Measurements from ENCODE around the gene CCDC120.

The CCDC120 gene

DNA sequence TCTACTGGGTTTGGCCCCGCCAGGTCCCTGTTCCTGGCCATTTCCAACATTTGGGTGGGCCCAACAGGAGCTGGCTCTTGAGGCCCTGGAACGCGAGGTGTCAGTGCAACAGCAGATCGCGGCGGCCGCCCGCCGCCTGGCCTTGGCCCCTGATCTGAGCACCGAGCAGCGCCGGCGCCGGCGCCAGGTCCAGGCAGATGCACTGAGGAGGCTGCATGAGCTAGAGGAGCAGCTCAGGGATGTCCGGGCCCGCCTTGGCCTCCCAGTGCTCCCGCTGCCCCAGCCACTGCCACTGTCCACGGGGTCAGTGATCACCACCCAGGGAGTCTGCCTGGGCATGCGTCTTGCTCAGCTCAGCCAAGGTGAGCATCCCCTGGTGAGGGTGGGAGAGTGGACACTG, 5.5 kb downstream of the CCDC120 start:
- DNase-seq, result no peak

DNA sequence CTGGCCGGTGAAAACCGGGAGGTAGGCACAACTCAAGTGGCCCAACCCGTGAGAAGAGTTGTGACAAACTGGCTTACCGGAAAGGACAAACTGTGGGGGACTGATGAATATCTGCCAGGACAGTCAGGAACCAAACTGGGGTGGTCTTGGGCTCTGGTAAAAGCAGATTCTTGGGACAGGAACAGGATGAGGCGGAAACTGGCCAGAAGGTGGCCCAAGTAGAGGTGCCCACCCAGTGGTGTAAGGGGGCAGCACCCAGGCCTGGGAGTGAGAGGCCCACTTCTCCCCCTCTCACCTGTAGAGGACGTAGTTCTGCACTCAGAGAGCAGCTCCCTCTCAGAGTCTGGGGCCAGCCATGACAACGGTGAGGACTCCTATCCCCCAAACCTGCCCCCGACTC, 5.9 kb downstream of the CCDC120 start:
- no peak for DNase-seq

DNA sequence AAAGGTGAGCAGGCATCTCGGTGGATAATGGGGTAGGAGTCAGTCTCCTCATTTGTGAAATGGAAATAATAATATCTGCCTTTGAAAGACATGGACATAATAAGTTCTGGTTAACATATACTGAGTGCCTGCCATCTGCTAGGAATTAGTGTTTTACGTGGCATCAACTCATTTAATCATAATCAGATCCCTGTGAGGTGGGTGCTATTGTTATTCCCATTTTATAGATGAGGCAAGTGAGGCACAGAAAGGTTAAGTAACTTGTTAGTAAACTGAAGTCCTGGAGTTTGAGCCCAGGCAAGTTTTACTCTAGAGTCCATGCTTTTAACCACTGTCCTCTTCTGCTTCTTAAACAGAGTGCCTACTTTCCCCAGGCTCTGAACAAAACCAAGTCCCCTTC, 7.5 kb downstream of the CCDC120 start:
- DNase-seq, result no peak

DNA sequence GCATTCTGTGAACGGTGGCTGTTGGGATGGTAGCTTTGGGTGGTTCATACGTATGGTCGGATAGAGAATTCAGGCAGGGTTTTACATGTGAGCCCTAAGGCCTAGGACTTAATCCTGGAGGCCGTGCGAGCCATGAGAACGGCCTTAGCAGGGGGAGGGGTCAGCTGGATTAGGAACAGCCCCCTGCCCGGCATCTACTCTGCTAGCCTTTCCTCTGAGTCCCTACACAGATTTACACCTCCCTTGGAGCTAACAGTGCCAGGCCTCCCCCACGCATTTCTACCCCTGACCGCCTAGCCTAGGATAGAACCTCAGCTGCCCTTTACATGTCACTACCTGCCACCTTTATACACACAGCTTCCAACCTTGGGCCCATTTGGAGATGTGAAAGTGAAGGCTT, 7.9 kb downstream of the CCDC120 start:
- no peak for DNase-seq

DNA sequence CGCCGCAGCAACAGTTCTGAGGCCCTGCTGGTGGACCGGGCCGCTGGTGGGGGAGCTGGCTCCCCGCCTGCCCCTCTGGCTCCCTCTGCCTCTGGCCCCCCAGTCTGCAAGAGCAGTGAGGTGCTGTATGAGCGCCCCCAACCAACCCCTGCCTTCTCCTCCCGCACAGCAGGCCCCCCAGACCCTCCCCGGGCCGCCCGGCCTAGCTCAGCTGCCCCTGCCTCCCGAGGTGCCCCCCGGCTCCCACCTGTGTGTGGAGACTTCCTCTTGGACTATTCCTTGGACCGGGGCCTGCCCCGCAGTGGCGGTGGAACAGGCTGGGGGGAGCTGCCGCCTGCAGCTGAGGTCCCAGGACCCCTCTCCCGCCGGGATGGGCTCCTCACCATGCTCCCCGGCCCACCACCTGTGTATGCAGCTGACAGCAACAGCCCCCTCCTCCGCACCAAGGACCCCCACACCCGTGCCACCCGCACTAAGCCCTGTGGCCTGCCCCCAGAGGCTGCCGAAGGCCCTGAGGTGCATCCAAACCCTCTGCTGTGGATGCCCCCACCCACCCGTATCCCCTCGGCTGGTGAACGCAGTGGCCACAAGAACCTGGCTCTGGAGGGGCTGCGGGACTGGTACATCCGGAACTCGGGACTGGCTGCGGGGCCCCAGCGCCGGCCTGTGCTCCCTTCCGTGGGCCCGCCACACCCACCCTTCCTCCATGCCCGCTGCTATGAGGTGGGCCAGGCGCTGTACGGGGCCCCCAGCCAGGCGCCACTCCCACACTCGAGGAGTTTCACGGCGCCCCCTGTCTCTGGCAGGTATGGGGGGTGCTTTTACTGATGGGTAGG, 8.7 kb downstream of the CCDC120 start:
- no peak for DNase-seq

DNA sequence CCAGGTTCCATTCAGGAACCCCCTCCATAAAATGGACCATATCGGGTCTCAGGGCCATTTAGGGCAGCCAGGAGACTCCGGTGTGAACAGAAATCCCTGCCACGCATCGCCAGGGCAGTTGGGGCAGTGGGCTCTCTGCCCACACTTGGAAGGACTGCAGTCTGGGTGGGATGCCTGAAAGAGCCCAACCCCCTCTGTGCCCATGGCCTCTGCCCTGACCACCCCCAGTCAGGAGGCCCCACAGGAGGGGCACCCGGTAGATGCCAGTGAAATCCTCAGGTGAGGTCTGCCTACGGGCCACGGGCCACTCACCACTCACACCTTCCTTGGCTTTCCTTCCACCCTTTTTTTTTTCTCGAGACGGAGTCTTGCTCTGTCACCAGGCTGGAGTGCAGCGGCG, 10.2 kb downstream of the CCDC120 start:
- no peak for DNase-seq

DNA sequence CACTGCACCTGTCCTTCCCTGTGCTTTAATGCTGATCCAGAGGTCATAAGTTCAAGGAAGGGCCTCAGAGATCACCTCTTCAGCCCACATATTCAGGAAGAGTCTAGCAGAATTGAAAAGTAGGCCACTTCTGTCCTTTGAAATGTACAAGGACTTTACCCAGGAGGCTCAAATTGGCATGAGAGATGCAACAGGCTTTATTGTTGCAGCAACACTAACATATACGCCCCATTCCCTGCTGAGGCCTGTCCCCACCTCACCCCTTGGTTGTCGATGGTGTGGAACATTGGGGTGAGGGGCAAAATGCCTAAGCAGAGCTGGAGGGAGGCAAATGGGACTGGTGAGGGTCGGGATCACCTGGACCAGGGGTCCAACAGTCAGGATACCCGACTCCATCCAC, 12.2 kb downstream of the CCDC120 start:
- DNase-seq, result no peak

DNA sequence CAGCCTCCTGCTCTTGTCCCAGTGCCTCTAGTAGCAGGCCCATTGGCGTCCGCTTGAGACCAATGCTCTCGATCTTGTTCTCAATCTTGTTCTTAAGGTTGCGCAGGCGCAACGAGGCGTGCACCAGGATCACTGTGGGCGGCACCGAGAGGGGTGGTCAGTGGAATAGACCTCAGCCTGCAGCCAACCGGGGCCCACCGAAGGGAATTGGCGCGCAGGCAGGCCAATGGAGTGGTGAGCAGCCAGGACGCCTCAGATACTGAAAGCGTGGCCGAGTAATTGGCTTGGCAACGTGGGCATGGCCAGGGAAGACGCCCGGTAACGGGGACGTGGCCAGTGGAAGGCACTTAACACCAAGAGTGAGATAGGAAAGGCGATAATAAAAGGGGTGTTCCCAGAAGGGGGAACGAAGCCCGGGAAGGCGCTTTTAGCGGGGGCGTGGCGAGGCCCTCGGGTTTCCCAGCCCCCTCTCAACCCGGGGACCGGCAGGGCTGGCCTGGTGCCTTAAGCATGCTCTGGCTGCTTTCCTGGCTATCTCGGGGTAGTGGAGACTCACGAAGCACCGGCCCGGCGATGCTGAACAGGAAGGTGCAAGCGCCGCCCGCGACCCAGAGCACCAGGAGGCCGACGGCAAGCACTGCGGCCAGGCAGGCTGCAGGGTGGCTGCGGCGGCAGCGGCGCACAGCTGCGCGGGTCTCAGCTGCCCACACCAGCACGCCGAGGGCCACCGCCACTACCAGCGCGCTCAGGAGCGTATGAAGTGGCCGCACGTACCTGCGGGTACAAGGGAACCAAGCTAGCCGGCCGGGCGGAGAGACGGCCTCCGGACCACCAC, 13.3 kb downstream of the CCDC120 start:
- DNase-seq, result peak; percentile 23 to 41

DNA sequence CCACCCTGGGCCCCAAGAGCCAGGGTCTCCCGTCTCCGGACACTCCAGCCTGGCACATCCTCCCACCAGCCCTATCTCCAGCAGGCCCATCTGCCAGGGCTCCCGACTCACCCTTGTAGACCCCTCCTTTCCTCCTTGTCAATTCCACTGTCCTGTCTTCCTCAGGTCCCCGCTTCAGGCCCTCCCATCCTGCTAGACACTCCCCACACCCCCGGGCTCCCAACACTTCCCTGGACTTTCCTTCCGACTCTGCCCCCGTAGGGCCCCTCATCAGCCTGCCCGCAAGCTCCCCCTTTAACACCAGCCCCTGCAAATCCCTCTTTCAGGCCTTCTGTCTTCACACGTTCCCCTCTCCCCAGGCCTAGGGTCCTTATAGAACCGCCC, 13.9 kb downstream of the CCDC120 start:
- DNase-seq, result no peak

DNA sequence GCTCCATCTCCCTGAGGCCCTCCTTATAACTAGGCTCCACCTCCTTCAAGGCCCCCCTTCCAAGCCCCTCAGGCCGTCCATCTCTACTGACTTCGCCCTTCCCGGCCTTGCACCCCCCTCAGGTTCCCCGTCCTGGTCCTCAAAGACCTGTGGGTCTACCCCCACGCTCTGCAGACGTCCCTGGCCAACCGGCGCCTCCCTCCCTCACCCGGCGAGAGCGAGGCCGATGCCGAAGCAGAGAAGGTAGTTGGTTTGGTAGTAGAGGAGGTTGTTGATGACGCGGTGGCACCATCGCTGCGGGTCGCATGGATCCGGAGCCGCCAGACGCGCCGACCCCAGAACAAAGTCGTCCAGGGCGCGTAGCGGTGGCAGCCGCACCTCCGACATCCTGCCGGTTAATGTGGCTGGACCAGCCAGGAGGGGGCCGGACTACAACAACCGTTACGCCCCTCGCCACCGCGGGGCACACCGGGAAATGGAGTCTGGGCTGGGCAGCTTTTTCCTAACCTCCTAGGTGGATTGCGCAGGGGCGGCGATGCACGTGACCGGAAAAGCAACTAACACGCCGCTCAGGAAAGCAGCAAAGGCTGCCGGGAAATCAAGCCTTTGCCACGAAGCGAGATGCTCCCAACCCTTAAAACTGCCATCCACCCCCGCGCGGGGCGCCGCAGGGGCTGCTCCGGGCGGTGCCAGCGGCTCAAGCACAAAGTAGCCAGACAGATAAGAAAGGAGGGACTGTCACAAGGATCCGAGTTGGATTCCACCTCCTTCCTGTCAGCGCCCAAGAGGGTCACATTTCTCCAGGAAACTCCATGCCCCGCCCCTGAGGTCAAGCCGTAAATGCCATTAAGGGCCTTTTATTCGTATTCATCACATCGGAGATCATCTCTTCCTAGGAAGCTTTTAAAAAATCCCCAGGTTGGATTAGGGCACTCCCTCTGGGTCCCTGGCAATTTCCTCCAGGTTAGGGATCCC, 15.1 kb downstream of the CCDC120 start, which contains the start of gene PRAF2:
PRAF2 (minus strand) TSS at position 402 of the 975 bp plus-strand sequence; CDS start at position 387, 15 bp downstream.
- DNase-seq, result peak; percentile 77 to 87

DNA sequence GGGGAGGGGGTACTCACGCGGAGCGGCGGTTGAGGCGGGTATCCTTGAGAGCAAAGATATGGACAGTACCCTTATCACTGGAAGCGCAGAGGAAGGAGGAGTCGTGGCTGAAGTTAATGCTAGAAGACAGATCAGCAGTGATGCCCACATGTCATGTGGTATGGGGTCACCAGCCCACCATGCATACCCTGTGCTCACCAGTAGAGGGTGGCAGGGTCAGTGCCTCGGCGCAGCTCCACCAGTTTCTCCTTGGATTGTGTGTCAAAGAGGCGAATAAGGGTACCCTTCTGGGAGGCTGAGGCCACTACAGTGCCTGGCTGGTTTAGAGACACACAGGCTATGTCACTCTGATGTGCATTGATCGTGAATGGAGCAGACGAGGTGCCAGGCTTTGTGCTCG, 16.5 kb downstream of the CCDC120 start:
- no peak for DNase-seq

DNA sequence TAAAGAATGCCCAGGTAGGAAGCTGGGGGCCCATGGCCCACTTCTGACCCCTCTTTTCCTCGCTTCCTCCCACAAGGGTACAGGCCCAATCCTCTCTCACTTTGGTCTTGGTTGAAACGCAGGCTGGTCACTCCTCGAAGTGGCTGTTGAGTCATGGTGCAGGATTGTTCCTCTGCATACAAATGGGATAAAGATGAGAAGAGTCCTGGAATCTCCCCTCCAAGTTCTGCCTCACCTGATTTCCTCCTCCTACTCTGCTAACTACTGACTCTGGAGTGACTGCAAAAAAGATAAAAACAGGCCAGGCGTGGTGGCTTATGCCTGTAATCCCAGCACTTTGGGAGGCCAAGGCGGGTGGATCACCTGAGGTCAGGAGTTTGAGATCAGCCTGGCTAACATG, 19.1 kb downstream of the CCDC120 start:
- no peak for DNase-seq

DNA sequence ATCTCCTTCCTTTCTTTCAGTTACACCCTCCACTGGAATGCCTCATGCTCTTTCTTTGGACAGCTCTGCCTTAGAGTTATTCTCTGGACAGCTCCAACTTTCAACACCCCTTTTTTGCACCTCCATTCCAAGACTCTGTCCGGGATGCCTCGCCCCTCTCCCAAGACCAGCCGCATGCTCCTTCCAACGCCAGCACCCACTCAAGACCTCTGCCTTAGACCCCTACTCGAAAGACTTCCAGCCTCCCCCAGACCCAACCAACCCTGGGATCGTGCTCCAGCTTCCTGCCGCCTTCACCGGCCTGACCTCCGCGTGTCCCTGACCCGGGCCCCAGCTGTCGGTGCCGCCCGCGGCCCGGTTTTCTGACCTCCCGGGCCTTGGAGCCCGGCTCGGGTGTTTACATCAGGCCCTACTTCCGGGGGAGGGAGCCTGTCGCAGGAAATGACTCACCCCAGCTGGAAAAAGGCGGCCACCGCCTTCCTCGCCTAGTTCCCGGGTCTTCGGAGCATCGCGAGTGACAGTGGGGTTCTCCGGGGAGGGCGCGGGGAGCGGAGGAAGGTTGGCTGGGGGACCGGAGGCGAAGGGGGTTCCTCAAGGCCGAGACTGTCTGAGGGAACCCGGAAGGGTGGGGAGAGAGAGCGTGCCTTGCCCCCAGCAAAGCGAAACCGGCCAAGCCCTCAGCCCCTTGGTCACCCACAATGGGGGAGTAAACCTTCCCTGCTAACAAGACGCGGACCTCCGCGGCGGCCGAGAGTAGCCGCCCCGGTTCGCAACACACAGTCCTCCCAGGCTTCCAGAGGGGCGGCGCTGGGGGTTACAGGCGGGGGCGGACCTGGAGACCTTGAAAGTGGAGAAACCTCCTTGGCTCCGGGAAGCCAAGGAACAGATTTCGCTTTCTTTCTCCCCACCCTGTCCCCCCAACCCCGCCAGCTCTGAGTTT, 21.0 kb downstream of the CCDC120 start, which contains the start of gene WDR45:
WDR45 (minus strand) TSS at position 399 of the 940 bp plus-strand sequence. CDS start 1,792 bp downstream, outside the sequence.
- peak; percentile 41 to 58 for DNase-seq

DNA sequence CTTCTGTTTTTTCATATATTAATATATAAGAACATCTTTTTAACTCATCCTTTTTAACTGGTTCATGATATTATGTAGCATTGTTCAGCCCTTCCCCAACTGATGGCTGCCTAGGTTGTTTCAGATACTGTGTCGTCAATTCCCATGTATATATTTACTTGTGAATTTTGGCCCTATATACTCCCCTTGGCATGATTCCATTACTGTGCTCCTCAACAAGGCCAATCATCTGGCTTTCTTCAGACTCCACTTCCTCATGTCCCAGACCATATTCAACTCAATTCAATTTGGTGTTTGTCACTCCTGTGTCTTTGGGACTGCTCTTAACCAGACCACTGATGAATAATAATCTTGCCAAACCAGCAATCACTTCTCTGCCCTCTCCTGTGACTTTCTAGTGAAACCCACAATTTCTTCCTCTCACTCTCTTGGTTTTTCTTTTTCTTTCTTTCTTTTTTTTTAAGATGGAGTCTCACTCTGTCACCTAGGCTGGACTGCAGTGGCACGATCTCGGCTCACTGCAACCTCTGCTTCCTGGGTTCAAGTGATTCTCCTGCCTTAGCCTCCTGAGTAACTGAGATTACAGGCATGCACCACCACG, 23.6 kb downstream of the CCDC120 start:
- DNase-seq, result no peak

DNA sequence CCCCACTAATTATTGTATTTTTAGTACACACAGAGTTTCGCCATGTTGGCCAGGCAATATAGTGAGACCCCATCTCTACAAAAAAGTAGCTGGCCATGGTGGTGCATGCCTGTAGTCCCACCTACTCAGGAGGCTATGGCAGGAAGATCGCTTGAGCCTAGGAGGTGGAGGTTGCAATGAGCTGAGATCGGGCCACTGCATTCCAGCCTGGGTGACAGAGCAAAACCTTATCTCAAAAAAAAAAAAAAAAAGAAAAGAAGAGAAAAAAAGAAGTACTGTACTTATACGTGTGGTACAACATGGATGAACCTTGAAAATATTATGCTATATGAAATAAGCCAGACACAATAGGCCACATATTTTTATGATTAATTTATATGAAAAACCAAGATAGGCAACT, 30.8 kb downstream of the CCDC120 start:
- DNase-seq, result no peak

DNA sequence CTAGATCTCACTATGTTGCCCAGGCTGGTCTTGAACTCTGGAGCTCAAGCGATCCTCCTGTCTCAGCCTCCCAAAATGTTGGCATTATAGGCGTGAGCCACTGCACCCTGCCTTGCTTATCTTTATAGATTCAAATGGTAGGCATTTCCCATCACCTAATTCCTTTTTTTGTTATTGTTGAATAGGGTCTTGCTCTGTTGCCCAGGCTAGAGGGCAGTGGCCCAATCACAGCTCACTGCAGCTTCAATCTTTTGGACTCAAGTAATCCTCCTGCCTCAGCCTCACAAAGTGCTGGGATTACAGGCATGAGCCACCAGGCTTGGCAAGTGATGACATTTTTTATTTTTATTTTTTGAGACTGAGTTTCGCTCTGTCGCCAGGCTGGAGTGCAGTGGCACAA, 37.6 kb downstream of the CCDC120 start:
- no peak for DNase-seq

DNA sequence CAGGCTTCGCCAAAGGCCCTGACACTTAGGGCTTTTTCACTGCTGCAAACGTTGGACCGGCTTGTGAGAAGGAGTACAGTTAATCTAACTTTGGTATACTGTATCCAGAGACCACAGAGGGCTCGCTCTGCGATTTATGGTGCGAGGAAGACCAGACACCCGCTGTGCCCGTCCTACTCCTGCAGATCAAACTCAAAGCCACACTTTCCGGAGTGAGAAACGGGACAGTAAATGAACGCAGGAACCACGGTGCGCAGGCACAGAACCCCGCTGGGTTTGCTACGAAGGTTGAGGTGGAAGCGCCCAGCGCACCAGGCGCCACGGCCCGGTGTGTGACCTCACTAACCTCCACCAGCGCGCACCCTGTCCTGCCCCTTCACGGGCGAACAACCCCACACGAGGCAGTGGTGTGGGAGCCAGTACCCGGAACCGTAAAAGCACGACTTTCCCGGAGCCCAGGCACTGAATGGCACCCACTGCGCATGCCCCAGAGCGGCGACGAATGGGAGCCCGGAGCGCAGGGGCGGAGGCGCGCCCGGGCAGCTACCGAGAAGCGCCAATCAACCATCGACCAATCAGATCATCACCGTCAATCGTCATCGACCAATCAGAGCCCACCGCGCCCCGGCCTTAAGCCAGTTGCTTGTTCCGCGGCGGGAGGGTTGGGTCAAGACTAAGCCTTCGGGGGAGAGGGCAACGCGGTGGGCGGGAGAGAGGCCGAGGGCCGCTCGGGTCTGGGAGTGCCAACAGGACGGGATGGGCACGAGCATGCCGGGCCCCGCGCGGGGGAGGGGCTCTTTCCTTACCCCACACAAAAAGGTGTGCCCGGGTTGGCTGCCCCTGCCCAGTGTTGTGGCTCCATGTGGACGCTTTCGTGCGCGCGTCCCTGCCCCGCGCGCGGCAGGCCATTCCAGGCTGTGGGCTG, 42.2 kb downstream of the CCDC120 start:
- peak; percentile 71 to 85 for DNase-seq

DNA sequence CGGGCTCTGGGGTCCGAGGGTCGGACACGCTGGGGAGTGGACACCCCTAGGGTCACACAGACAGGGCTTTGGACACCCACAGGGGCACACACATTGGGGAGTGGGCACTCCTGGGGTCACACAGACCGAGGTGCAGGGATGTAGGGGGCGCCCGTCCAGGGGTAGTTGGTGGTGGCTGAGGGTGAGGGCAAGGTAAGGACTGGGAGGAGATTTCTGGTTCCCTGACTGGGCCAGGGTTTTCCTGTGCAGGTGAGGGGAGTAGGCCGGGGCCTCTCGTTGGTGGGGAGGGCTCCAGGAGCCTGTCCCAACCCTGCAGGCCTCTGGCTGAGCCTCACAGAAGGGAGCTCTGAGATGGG, 42.8 kb downstream of the CCDC120 start:
- DNase-seq, result no peak

DNA sequence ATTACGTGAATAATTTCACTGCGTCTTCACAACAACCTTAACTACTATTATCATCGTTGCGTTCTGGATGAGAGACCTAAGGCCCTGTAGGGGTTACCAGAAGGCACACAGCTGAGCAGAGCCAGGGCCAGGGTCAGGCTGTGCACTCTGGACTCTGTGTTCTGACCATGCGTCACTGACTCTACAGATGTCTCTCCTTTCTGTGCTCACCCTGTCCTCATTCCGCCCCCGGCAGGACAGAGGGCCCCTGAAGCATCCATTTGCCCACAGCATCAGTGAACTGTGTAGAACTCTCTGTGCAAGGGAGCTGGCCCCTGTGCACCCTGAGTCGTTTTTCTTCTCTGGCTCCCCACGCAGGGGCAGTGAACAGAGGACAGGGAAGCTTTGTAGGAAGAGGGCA, 43.4 kb downstream of the CCDC120 start:
- DNase-seq, result no peak

DNA sequence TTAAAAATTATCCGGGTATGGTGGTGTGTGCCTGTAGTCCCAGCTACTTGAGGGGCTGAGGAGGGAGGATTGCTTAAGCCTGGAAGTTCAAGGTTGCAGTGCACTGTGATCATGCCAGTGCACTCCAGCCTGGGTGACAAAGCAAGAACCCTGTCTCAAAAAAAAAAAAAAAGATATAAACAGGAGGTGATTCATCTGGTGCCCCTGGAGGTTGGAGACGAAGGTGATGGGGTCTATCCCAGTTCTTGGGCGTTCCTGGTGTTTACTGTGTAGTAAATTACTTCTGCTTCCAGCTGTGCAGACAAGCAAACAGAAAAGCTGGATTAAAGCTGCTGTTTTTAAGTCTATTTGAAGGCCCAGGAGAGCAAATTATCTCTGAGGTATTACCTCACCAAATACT, 44.8 kb downstream of the CCDC120 start:
- DNase-seq, result no peak

Data from hippocampal formation (tissue), 2 donors.